A673 (cell line): ENCODE data around the gene RGCC.
"Not testable (repeated sequence)": the region's sequence is repeated elsewhere in the genome, so short reads cannot be mapped to it uniquely, and the experiment has no call there.

ENCODE experiments used
- CTCF ChIP-seq: fragments of 300-800, 200-600 bp; sonication (generic); conservative IDR thresholded peaks from 2 replicates; pipeline ENCODE4 v1.5.1; 2017; ENCODE audit warnings: low read depth, mild to moderate bottlenecking, antibody characterized with exemption, low read length, moderate library complexity, mixed read lengths
- EZH2 ChIP-seq: fragments of 200-600 bp; sonication (generic); IDR thresholded peaks from 2 replicates; pipeline ENCODE4 v1.6.1; 2017; ENCODE audit warnings: borderline replicate concordance, low read depth, mild to moderate bottlenecking, mixed read lengths, antibody characterized with exemption, low read length; ENCODE audit not compliant: poor library complexity, severe bottlenecking

DNA sequence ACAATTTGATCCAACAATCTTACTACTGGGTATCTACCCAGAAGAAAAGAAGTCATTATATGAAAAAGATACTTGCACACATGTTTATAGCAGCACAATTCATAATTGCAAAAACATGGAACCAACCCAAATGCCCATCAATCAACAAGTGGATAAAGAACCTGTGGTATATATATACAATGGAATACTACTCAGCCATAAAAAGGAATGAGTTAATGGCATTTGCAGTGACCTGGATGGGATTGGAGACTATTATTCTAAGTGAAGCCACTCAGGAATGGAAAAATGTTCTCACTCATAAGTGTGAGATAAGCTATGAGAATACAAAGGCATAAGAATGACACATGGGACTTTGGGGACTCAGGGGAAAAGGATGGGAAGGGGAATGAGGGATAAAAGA, 47.3 kb downstream of the RGCC start:
- not testable (repeated sequence) for TF ChIP-seq CTCF, EZH2
